Thyroid gland (tissue), 4 donors: ENCODE measurements around the gene FAIM2.

Source experiments
- CTCF ChIP-seq, 6 experiments: fragments of 200-600 bp in 3 of 6; fragments of 450-650 bp in 3 of 6; sonication (generic) in 3 of 6; IDR thresholded peaks; one replicate each; pipeline ENCODE4 v1.5.1; 2016 to 2019; ENCODE audit warnings: antibody characterized with exemption in 6 of 6, mild to moderate bottlenecking in 2 of 6, inconsistent platforms in 1 of 6, moderate library complexity in 1 of 6
- POLR2A ChIP-seq, 2 donors: fragments of 450-650 bp; IDR thresholded peaks; one replicate each; pipeline ENCODE4 v1.6.1; 2017; ENCODE audit warnings: antibody characterized with exemption in 2 of 2, mild to moderate bottlenecking in 2 of 2, moderate library complexity in 1 of 2

GRCh38 chr12:49893753-49894750, 9.6 kb downstream of the FAIM2 start:
- no peak for TF ChIP-seq CTCF (IDR thresholded peaks at IDR 0.05)
- TF ChIP-seq POLR2A (IDR thresholded peaks at IDR 0.05): no peak
